Endothelial cell of umbilical vein (primary cell): ENCODE results near the gene DRAM1. TPM values are rescaled to one million over a fixed set of nuclear protein-coding genes. Genes with fewer than 3 reads are reported as not detected.

ENCODE experiments used
- BruUV-seq: library from RNA; stranded (reverse); fragments of 400-500 nt; replicated peaks from 2 replicates; lab custom pipeline; 2021; lab: Mats Ljungman, UMichigan
- CTCF ChIA-PET: fragments of 300-600, 350-600 bp; sonication (Branson Sonifier 250); formaldehyde crosslinking; loops from one replicate; lab custom pipeline; 2021; ENCODE audit warnings: antibody characterized with exemption, inconsistent platforms; lab: Charles Lee
- POLR2A ChIA-PET: fragments of 300-600, 350-600 bp; sonication (Branson Sonifier 250); formaldehyde crosslinking; loops from one replicate; lab custom pipeline; 2021; ENCODE audit warnings: antibody characterized with exemption, inconsistent platforms; lab: Charles Lee
- DNase-seq: peaks from one replicate; pipeline ENCODE4 v3.0.0-alpha.2; 2011; ENCODE audit warnings: low read depth, low spot score
- FAIRE-seq: peaks from 2 replicates; lab custom pipeline; 2011; peaks lifted over from hg19 to GRCh38; lab: Jason Lieb, UNC
- H2AFZ ChIP-seq: 2 replicates; pipeline ENCODE4 v1.6.0; 2012; ENCODE audit warnings: low read depth, low read length, control low read depth, inconsistent platforms
- H3K27ac ChIP-seq: 2 replicates; pipeline ENCODE4 v1.5.1; 2011; ENCODE audit warnings: low read depth, mild to moderate bottlenecking, control low read depth, low read length, moderate library complexity; ENCODE audit not compliant: insufficient read depth
- H3K27me3 ChIP-seq, 2 experiments: 2 replicates each; pipeline versions ENCODE4 v1.6.0 to v1.6.1; 2011; ENCODE audit warnings: low read length in 2 of 2, mixed read lengths in 1 of 2; ENCODE audit not compliant: control insufficient read depth in 2 of 2, insufficient read depth in 2 of 2
- H3K36me3 ChIP-seq, 2 experiments: 2 replicates in 1 of 2; 3 replicates in 1 of 2; pipeline ENCODE4 v1.5.1; 2011; ENCODE audit warnings: low read length in 2 of 2, mild to moderate bottlenecking in 1 of 2, moderate library complexity in 1 of 2; ENCODE audit not compliant: control insufficient read depth in 2 of 2, insufficient read depth in 2 of 2; ENCODE audit errors: extremely low read depth in 1 of 2
- H3K4me1 ChIP-seq: 3 replicates; pipeline ENCODE4 v1.5.1; 2011; ENCODE audit warnings: mild to moderate bottlenecking, low read length; ENCODE audit not compliant: control insufficient read depth, insufficient read depth; ENCODE audit errors: extremely low read depth
- H3K4me2 ChIP-seq: 2 replicates; pipeline ENCODE4 v1.6.1; 2011; ENCODE audit warnings: low read length, control low read depth, mixed read lengths; ENCODE audit not compliant: insufficient read depth
- H3K4me3 ChIP-seq, 3 experiments: fragments of 200-600 bp in 1 of 3; sonication (generic), shearing (Covaris generic) in 1 of 3; replicated peaks in 1 of 3; 2 replicates each; pipeline ENCODE4 v1.5.1; 2011 to 2016; ENCODE audit warnings: control low read depth in 3 of 3, low read length in 3 of 3, mild to moderate bottlenecking in 2 of 3, inconsistent platforms in 1 of 3, low read depth in 1 of 3, moderate library complexity in 1 of 3; ENCODE audit not compliant: insufficient read depth in 1 of 3
- H3K79me2 ChIP-seq: 2 replicates; pipeline ENCODE4 v1.6.0; 2012; ENCODE audit warnings: low read length, inconsistent platforms; ENCODE audit not compliant: control insufficient read depth, insufficient read depth
- H3K9ac ChIP-seq: replicated peaks from 2 replicates; pipeline ENCODE3; 2011; ENCODE audit warnings: low read length, control low read depth; ENCODE audit not compliant: insufficient read depth; ENCODE audit errors: extremely low read depth
- H3K9me1 ChIP-seq: replicated peaks from 3 replicates; pipeline ENCODE4 v1.6.0; 2011; ENCODE audit warnings: mild to moderate bottlenecking, low read length; ENCODE audit not compliant: control insufficient read depth, insufficient read depth; ENCODE audit errors: extremely low read depth
- H3K9me3 ChIP-seq: replicated peaks from 2 replicates; pipeline ENCODE4 v1.5.1; 2012; ENCODE audit warnings: low read length, inconsistent platforms; ENCODE audit not compliant: control insufficient read depth, insufficient read depth
- H4K20me1 ChIP-seq: replicated peaks from 2 replicates; pipeline ENCODE3; 2011; ENCODE audit warnings: mild to moderate bottlenecking, low read length; ENCODE audit not compliant: control insufficient read depth, insufficient read depth; ENCODE audit errors: extremely low read depth
- EZH2 ChIP-seq: IDR thresholded peaks from 2 replicates; pipeline ENCODE4 v1.6.1; 2012; ENCODE audit warnings: borderline replicate concordance, low read depth, mild to moderate bottlenecking, moderate library complexity, low read length, inconsistent platforms; ENCODE audit not compliant: severe bottlenecking
- FOS ChIP-seq: IDR thresholded peaks from 2 replicates; pipeline ENCODE4 v1.6.1; 2011; ENCODE audit warnings: mild to moderate bottlenecking, low read length, moderate library complexity, borderline replicate concordance; ENCODE audit not compliant: insufficient read depth
- GATA2 ChIP-seq: IDR thresholded peaks from 2 replicates; pipeline ENCODE4 v1.7.0; 2011; ENCODE audit warnings: low read depth, mild to moderate bottlenecking, moderate library complexity, mixed read lengths, low read length; ENCODE audit not compliant: insufficient read length, insufficient read depth
- MYC ChIP-seq: IDR thresholded peaks from one replicate; pipeline ENCODE4 v1.6.1; 2011; ENCODE audit warnings: mild to moderate bottlenecking, low read depth, low read length
- POLR2A ChIP-seq: IDR thresholded peaks from 2 replicates; pipeline ENCODE4 v1.6.1; 2012; ENCODE audit warnings: low read depth, mild to moderate bottlenecking, control low read depth, low read length
- POLR2AphosphoS5 ChIP-seq: IDR thresholded peaks from 2 replicates; pipeline ENCODE4 v1.6.1; 2012; ENCODE audit warnings: low read depth, mild to moderate bottlenecking, control low read depth, low read length, moderate library complexity; ENCODE audit not compliant: insufficient read depth
- dilution Hi-C: fragments of 300-500 bp; cut with MboI; formaldehyde crosslinking; loops from one replicate; pipeline ENCODE4 v1.15.0; 2019; ENCODE audit warnings: low sequenced_read_pairs; ENCODE audit not compliant: extremely low pct_ligation_motif_present
- intact Hi-C: fragments of 100-400 bp; cut with micrococcal nuclease; formaldehyde crosslinking; loops from one replicate; pipeline ENCODE4 v1.10.0; 2022
- polyA plus RNA-seq, 4 experiments: library from polyadenylated mRNA; depleted of rRNA in 3 of 4; stranded (reverse) in 3 of 4; unstranded in 1 of 4; fragments of >200 nt; gene quantifications; 2 replicates each; pipeline versions ENCODE4 v1.2.1 to v1.2.3, GENCODE V29; 2011 to 2012; ENCODE audit warnings: missing spikeins in 1 of 4
- total RNA-seq: library from RNA; stranded (reverse); gene quantifications from 2 replicates; pipeline ENCODE4 v1.2.3, GENCODE V29; 2021
- TF ChIP-seq, protein P1 (sequence below), 2 donors: IDR thresholded peaks; 1 replicate in 1 of 2; 2 replicates in 1 of 2; pipeline ENCODE4 v1.5.1; 2011; ENCODE audit warnings: low read length in 2 of 2, mild to moderate bottlenecking in 2 of 2, moderate library complexity in 2 of 2, control low read depth in 1 of 2, inconsistent platforms in 1 of 2, low read depth in 1 of 2; ENCODE audit not compliant: insufficient read depth in 1 of 2; ENCODE audit errors: extremely low read depth in 1 of 2
- TF ChIP-seq, protein P2 (sequence below): IDR thresholded peaks from 2 replicates; pipeline ENCODE4 v1.6.1; 2011; ENCODE audit not compliant: insufficient read depth, insufficient read length

Gene DRAM1
- total and polyA plus RNA-seq, 2 donors (not counting 3 experiments of a cell fraction or from before 2014, with no cell fraction given) = 24.6 to 46.3 TPM

DNA sequence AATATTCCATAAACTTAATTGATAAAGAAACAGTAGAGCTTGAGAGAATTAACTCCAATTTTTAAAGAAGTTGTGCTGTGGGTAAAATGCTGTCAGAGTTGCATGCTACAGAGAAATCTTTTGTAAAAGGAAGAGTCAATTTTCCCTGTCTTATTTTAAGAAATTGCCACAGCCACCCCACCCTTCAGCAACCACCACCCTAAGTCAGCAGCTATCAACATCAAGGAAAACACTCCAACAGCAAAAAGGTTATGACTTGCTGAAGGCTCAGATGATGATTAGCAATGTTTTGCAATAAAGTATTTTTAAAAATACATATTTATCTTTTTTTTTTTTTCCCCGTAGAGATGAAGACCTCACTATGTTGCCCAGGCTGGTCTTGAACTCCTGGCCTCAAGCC lies 6.5 kb upstream of the DRAM1 start:
- H3K4me3 ChIP-seq = no peak overlapping the region
- dilution Hi-C loops = no loop called here
- DNase-seq = no peak
- no peaks in the 10 kb centered on the region for H3K9me1 ChIP-seq
- H3K27me3 ChIP-seq = no peaks in the 10 kb centered on the region
- no peak overlapping the region for H3K4me2 ChIP-seq
- no peaks in the 10 kb centered on the region for H3K9me3 ChIP-seq
- H3K36me3 ChIP-seq = no peaks in the 10 kb centered on the region
- TF ChIP-seq POLR2AphosphoS5 = no peak
- no peak for TF ChIP-seq MYC
- no peak for TF ChIP-seq GATA2
- TF ChIP-seq, protein P1, sequence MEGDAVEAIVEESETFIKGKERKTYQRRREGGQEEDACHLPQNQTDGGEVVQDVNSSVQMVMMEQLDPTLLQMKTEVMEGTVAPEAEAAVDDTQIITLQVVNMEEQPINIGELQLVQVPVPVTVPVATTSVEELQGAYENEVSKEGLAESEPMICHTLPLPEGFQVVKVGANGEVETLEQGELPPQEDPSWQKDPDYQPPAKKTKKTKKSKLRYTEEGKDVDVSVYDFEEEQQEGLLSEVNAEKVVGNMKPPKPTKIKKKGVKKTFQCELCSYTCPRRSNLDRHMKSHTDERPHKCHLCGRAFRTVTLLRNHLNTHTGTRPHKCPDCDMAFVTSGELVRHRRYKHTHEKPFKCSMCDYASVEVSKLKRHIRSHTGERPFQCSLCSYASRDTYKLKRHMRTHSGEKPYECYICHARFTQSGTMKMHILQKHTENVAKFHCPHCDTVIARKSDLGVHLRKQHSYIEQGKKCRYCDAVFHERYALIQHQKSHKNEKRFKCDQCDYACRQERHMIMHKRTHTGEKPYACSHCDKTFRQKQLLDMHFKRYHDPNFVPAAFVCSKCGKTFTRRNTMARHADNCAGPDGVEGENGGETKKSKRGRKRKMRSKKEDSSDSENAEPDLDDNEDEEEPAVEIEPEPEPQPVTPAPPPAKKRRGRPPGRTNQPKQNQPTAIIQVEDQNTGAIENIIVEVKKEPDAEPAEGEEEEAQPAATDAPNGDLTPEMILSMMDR (IDR thresholded peaks at IDR 0.05; ENCODE audit: extremely low read depth in 1 of 2, insufficient read depth in 1 of 2, low read depth in 1 of 2, low read length in 2 of 2) = no peak
- TF ChIP-seq FOS = no peak
- TF ChIP-seq, protein P2, sequence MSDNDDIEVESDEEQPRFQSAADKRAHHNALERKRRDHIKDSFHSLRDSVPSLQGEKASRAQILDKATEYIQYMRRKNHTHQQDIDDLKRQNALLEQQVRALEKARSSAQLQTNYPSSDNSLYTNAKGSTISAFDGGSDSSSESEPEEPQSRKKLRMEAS = no peak
- TF ChIP-seq EZH2 = no peak
- no peak for TF ChIP-seq POLR2A
- H2AFZ ChIP-seq = no peak overlapping the region
- no peak overlapping the region for H3K27ac ChIP-seq
- BruUV-seq = no TSS peak
- POLR2A ChIA-PET = no interaction called here
- peaks cover 11% of the 10 kb centered on the region for H3K4me1 ChIP-seq
- CTCF ChIA-PET = no interaction called here
- H3K79me2 ChIP-seq = no peaks in the 10 kb centered on the region
- no peak overlapping the region for H3K9ac ChIP-seq
- FAIRE-seq = no peak
- H4K20me1 ChIP-seq = no peaks in the 10 kb centered on the region
- intact Hi-C loops = loop anchor here (10.0 kb wide), 1 partner anchor 314 kb away; no protein-coding TSS in a partner anchor
